Measurements from ENCODE around the gene MYT1. TPM values are rescaled to one million over a fixed set of nuclear protein-coding genes. Genes with fewer than 3 reads are reported as not detected.

Gene MYT1
- total and polyA plus RNA-seq, 2 of the 8 experiments (the other 6 are each of a cell fraction or from before 2014, with no cell fraction given): 0.63 to 2.0 TPM

GRCh38 chr20:64261138-64261537 is 96.9 kb downstream of the MYT1 start:
- H4K20me1 ChIP-seq (replicated peaks in 1 of 2; ENCODE audit: control insufficient read depth in 1 of 2, insufficient read depth in 2 of 2, low read length in 2 of 2): peaks cover 6 to 9% of the 10 kb centered on the region in 2 experiments
- H3K27me3 ChIP-seq (replicated peaks in 1 of 4; ENCODE audit: control insufficient read depth in 3 of 4, extremely low read depth in 1 of 4, insufficient read depth in 3 of 4, low read length in 3 of 4): no peaks in the 10 kb centered on the region
- DNase-seq (ENCODE audit: low read depth in 1 of 2, low spot score in 2 of 2) (peak in 1 of 2 experiments; percentile 3), FAIRE-seq (no peak)
- H2AFZ ChIP-seq (ENCODE audit: low read length): no peak overlapping the region
- H2BK20ac ChIP-seq (ENCODE audit: low read length): no peak overlapping the region
- no peak overlapping the region for H3K9ac ChIP-seq (replicated peaks in 1 of 4; ENCODE audit: extremely low read depth in 1 of 4, low read depth in 3 of 4, low read length in 3 of 4)
- no peak overlapping the region for H3K14ac ChIP-seq (ENCODE audit: insufficient read length)
- H3K79me1 ChIP-seq (ENCODE audit: low read depth, low read length): peaks cover 6% of the 10 kb centered on the region
- ChIA-PET CTCF (ENCODE audit: partially characterized antibody) (interaction anchor here (0.9 to 2.0 kb wide), 4 partner anchors 17 to 38 kb away, joined by 3 to 4 read pairs (median 3); no protein-coding TSS in a partner anchor), POLR2A (ENCODE audit: partially characterized antibody) (no interaction called here)
- H3K4me2 ChIP-seq (ENCODE audit: insufficient read depth in 1 of 2, low read depth in 2 of 2, low read length in 2 of 2): no peak overlapping the region
- TF ChIP-seq GABPA (IDR thresholded peaks at IDR 0.05; ENCODE audit: borderline replicate concordance, insufficient read depth, low read length) (no peak), RFX5 (IDR thresholded peaks at IDR 0.05; ENCODE audit: borderline replicate concordance, low read depth, low read length) (no peak), HDAC2 (IDR thresholded peaks at IDR 0.05; ENCODE audit: borderline replicate concordance in 1 of 2, low read depth in 2 of 2, low read length in 2 of 2) (no peak)
- H4K8ac ChIP-seq (ENCODE audit: extremely low read depth, insufficient read depth, low read length): no peak overlapping the region
- no peaks in the 10 kb centered on the region; the same call in 1 of the 2 replicates for H3K23me2 ChIP-seq (ENCODE audit: low read depth, low read length)
- peaks cover 2 to 13% (median 7%) of the 10 kb centered on the region in 4 experiments; a peak in 6 of 7 replicates for H3K4me1 ChIP-seq (replicated peaks in 1 of 4; ENCODE audit: control insufficient read depth in 3 of 4, insufficient read depth in 4 of 4, low read length in 3 of 4)
- no peak overlapping the region for H3K23ac ChIP-seq (ENCODE audit: insufficient read length)
- H2BK12ac ChIP-seq (ENCODE audit: low read depth, low read length): no peak overlapping the region
- no peak overlapping the region for H2BK5ac ChIP-seq (ENCODE audit: low read depth, low read length)
- H2AK5ac ChIP-seq (ENCODE audit: low read depth, low read length): no peak overlapping the region
- H3K56ac ChIP-seq (replicated peaks; ENCODE audit: insufficient read length, low read depth, low read length): no peak overlapping the region
- peaks cover 0 to 9% (median 2%) of the 10 kb centered on the region in 4 experiments; a peak in 3 of 8 replicates for H3K36me3 ChIP-seq (ENCODE audit: control insufficient read depth in 2 of 4, insufficient read depth in 4 of 4, low read length in 3 of 4)
- H3K4me3 ChIP-seq (ENCODE audit: extremely low read depth in 1 of 4, insufficient read depth in 2 of 4, low read depth in 3 of 4, low read length in 4 of 4): no peak overlapping the region
- H3K9me3 ChIP-seq (ENCODE audit: insufficient read depth in 2 of 2, low read depth in 1 of 2, low read length in 1 of 2): no peaks in the 10 kb centered on the region
- H4K5ac ChIP-seq (ENCODE audit: insufficient read length, low read depth, low read length): no peak overlapping the region
- no peak overlapping the region for H2BK120ac ChIP-seq (replicated peaks; ENCODE audit: low read depth, low read length)
- no peak overlapping the region for H3K18ac ChIP-seq (ENCODE audit: extremely low read depth, low read length)
- no peak overlapping the region for H2BK15ac ChIP-seq (ENCODE audit: low read length)
- H3K4ac ChIP-seq (replicated peaks; ENCODE audit: insufficient read length, low read depth, low read length): no peak overlapping the region
- WGBS, 2 experiments (ENCODE audit: extremely low coverage in 1 of 2, insufficient coverage in 1 of 2, insufficient read length in 1 of 2, insufficient replicate concordance in 2 of 2, low coverage in 1 of 2, low lambda C conversion rate in 2 of 2, missing lambda C conversion rate in 1 of 2): 85% methylated on average over 9 of the region's 9 CpGs; no CpG with 5 or more reads in 1 of the 2 experiments
- no peak overlapping the region for H3K27ac ChIP-seq (ENCODE audit: low read depth, low read length)
- no peak overlapping the region for H4K91ac ChIP-seq (replicated peaks; ENCODE audit: insufficient read length, low read length)
- peaks cover 4 to 41% of the 10 kb centered on the region in 2 experiments; a peak in 3 of 4 replicates for H3K79me2 ChIP-seq (ENCODE audit: control insufficient read depth in 1 of 2, insufficient read depth in 2 of 2, low read length in 2 of 2)

Measured in H1 (cell line).